Endodermal cell (in vitro differentiated cells): ENCODE results near the gene SYNE2. TPM values are rescaled to one million over a fixed set of nuclear protein-coding genes. Genes with fewer than 3 reads are reported as not detected.

Source experiments
- DNase-seq: peaks from one replicate; pipeline ENCODE4 v3.0.0-alpha.2; 2017
- H3K27ac ChIP-seq: 2 replicates; pipeline ENCODE4 v1.5.1; 2013; ENCODE audit warnings: mild to moderate bottlenecking, low read depth, low read length, moderate library complexity
- H3K27me3 ChIP-seq: 2 replicates; pipeline ENCODE4 v1.6.1; 2013; ENCODE audit warnings: mild to moderate bottlenecking, low read length, moderate library complexity; ENCODE audit not compliant: insufficient read depth, control insufficient read depth, poor library complexity, severe bottlenecking
- H3K36me3 ChIP-seq: 2 replicates; pipeline ENCODE4 v1.7.0; 2013; ENCODE audit warnings: mild to moderate bottlenecking, low read length, moderate library complexity; ENCODE audit not compliant: control insufficient read depth, insufficient read depth
- H3K4me1 ChIP-seq: one replicate; pipeline ENCODE4 v1.7.0; 2013; ENCODE audit warnings: low read length; ENCODE audit not compliant: control insufficient read depth, insufficient read depth
- H3K4me3 ChIP-seq: 2 replicates; pipeline ENCODE4 v1.5.1; 2013; ENCODE audit warnings: mild to moderate bottlenecking, low read length, moderate library complexity
- H3K9ac ChIP-seq: 2 replicates; pipeline ENCODE4 v1.6.1; 2013; ENCODE audit warnings: mild to moderate bottlenecking, low read length, moderate library complexity; ENCODE audit not compliant: poor library complexity, severe bottlenecking; ENCODE audit errors: extremely low read depth
- H3K9me3 ChIP-seq: 2 replicates; pipeline ENCODE4 v1.6.1; 2013; ENCODE audit warnings: mild to moderate bottlenecking, low read length, moderate library complexity; ENCODE audit not compliant: control insufficient read depth
- H3K27ac Mint-ChIP-seq: 2 replicates; pipeline ENCODE4 v1.8.0; 2020; ENCODE audit warnings: mixed read lengths
- H3K27me3 Mint-ChIP-seq: 2 replicates; pipeline ENCODE4 v1.8.0; 2021; ENCODE audit warnings: mild to moderate bottlenecking, mixed read lengths; ENCODE audit not compliant: insufficient read depth
- H3K36me3 Mint-ChIP-seq: 2 replicates; pipeline ENCODE4 v1.8.0; 2020; ENCODE audit warnings: low read depth, mixed read lengths
- H3K4me1 Mint-ChIP-seq: 2 replicates; pipeline ENCODE4 v1.8.0; 2020; ENCODE audit warnings: mixed read lengths
- H3K4me3 Mint-ChIP-seq: 2 replicates; pipeline ENCODE4 v1.8.0; 2020; ENCODE audit warnings: mild to moderate bottlenecking, moderate library complexity, mixed read lengths
- H3K9me3 Mint-ChIP-seq: 2 replicates; pipeline ENCODE4 v1.8.0; 2020; ENCODE audit warnings: mild to moderate bottlenecking, mixed read lengths
- WGBS, 2 experiments: methylation state at CpG; one replicate each; pipeline versions ENCODE4 v1.1.5 to v1.1.7; 2013; ENCODE audit warnings: missing lambda C conversion rate in 2 of 2, mixed read lengths in 1 of 2; ENCODE audit not compliant: insufficient coverage in 1 of 2, insufficient read length in 1 of 2; 5-methylcytosine and 5-hydroxymethylcytosine counted together
- total RNA-seq, 2 donors: library from RNA; stranded (reverse); fragmentation: NEBNext Ultra II Directional in 1 of 2; extraction: Animal tissue kit (Norgen Biotek cat#: 25700) in 1 of 2; gene quantifications; 2 replicates in 1 of 2; 3 replicates in 1 of 2; pipeline ENCODE4 v1.2.1, GENCODE V29; 2021
- TF ChIP-seq, protein P1 (sequence below): fragments of 200-600 bp; sonication (generic); conservative IDR thresholded peaks from 2 replicates; pipeline ENCODE4 v1.5.0; 2021; ENCODE audit warnings: antibody characterized with exemption, mild to moderate bottlenecking

SYNE2 gene
- total RNA-seq, 2 donors from 2014 or later: 65.8 to 70.0 TPM

GRCh38 chr14:63902375-63902976 lies 49.7 kb downstream of the SYNE2 start:
- H3K4me1 Mint-ChIP-seq: no peaks in the 10 kb centered on the region
- TF ChIP-seq, protein P1, sequence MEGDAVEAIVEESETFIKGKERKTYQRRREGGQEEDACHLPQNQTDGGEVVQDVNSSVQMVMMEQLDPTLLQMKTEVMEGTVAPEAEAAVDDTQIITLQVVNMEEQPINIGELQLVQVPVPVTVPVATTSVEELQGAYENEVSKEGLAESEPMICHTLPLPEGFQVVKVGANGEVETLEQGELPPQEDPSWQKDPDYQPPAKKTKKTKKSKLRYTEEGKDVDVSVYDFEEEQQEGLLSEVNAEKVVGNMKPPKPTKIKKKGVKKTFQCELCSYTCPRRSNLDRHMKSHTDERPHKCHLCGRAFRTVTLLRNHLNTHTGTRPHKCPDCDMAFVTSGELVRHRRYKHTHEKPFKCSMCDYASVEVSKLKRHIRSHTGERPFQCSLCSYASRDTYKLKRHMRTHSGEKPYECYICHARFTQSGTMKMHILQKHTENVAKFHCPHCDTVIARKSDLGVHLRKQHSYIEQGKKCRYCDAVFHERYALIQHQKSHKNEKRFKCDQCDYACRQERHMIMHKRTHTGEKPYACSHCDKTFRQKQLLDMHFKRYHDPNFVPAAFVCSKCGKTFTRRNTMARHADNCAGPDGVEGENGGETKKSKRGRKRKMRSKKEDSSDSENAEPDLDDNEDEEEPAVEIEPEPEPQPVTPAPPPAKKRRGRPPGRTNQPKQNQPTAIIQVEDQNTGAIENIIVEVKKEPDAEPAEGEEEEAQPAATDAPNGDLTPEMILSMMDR: no peak
- H3K4me3 Mint-ChIP-seq: no peak overlapping the region
- H3K27ac Mint-ChIP-seq: no peak overlapping the region
- WGBS, 2 experiments: 95 to 97% methylated on average over 4 to 6 of the region's 7 CpGs
- Histone ChIP-seq H3K36me3 (no peaks in the 10 kb centered on the region), H3K9me3 (no peaks in the 10 kb centered on the region), H3K4me3 (no peak overlapping the region), H3K27ac (no peak overlapping the region), H3K27me3 (no peaks in the 10 kb centered on the region), H3K4me1 (no peaks in the 10 kb centered on the region), H3K9ac (no peak overlapping the region)
- no peak for DNase-seq
- no peaks in the 10 kb centered on the region for H3K36me3 Mint-ChIP-seq
- H3K27me3 Mint-ChIP-seq: no peaks in the 10 kb centered on the region
- no peaks in the 10 kb centered on the region for H3K9me3 Mint-ChIP-seq

DNA sequence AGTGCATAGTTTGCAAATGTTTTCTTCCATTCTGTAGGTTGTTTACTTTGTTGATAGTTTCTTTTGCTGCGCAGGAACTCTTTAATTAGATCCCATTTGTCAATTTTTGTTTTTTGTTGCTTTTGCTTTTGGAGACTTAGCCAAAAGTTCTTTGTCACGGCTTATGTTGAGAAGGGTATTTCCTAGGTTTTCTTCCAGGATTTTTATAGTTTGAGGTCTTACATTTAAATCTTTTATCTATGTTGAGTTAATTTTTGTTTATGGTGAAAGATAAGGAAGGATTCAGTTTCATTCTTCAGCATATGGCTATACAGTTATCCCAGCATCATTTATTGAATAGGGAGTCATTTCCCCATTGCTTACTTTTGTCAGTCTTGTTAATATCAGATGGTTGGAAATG lies 51.9 kb downstream of the SYNE2 start:
- Histone ChIP-seq H3K4me1 (no peaks in the 10 kb centered on the region), H3K9ac (no peak overlapping the region), H3K27ac (no peak overlapping the region), H3K4me3 (no peak overlapping the region), H3K27me3 (no peaks in the 10 kb centered on the region), H3K9me3 (no peaks in the 10 kb centered on the region), H3K36me3 (no peaks in the 10 kb centered on the region)
- Mint-ChIP-seq H3K4me1 (peaks cover 3% of the 10 kb centered on the region), H3K27me3 (no peaks in the 10 kb centered on the region), H3K27ac (no peak overlapping the region), H3K4me3 (no peak overlapping the region), H3K36me3 (no peaks in the 10 kb centered on the region), H3K9me3 (no peaks in the 10 kb centered on the region)
- DNase-seq: no peak
- 83 to 92% methylated on average over 2 of the region's 2 CpGs for WGBS, 2 experiments
- TF ChIP-seq, protein P1: no peak

DNA sequence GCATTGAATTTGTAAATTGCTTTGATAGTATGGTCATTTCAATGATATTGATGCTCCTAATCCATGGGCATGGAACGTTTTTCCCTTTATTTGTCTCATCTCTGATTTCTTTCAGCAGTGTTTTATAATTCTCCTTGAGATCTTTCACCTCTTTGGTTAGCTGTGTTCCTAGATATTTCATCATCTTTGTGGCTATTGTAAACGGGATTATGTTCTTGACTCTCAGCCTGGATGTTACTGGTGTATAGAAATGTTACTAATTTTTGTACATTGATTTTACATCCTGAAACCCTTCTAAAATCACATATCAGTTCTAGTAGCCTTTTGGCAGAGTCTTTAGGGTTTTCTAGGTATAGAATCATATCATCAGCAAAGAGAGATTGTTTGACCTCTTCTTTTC lies 52.6 kb downstream of the SYNE2 start:
- 100% methylated on average over 1 of the region's 2 CpGs; no CpG with 5 or more reads in 1 of the 2 experiments for WGBS, 2 experiments
- no peaks in the 10 kb centered on the region for H3K27me3 ChIP-seq
- H3K4me1 ChIP-seq: no peaks in the 10 kb centered on the region
- H3K9me3 Mint-ChIP-seq: no peaks in the 10 kb centered on the region
- no peak overlapping the region for H3K9ac ChIP-seq
- TF ChIP-seq, protein P1: no peak
- peaks cover 3% of the 10 kb centered on the region for H3K4me1 Mint-ChIP-seq
- no peak overlapping the region for H3K4me3 Mint-ChIP-seq
- DNase-seq: no peak
- H3K27me3 Mint-ChIP-seq: no peaks in the 10 kb centered on the region
- no peaks in the 10 kb centered on the region for H3K36me3 ChIP-seq
- no peak overlapping the region for H3K27ac Mint-ChIP-seq
- H3K36me3 Mint-ChIP-seq: no peaks in the 10 kb centered on the region
- H3K4me3 ChIP-seq: no peak overlapping the region
- no peaks in the 10 kb centered on the region for H3K9me3 ChIP-seq
- H3K27ac ChIP-seq: no peak overlapping the region
